ENCODE measurements around the gene ZNF219. TPM values are rescaled to one million over a fixed set of nuclear protein-coding genes. Genes with fewer than 3 reads are reported as not detected.

The ZNF219 gene
- total and polyA plus RNA-seq, 2 of the 13 experiments (the other 11 are each of a cell fraction or from before 2014, with no cell fraction given): 34.5 to 36.6 TPM

DNA sequence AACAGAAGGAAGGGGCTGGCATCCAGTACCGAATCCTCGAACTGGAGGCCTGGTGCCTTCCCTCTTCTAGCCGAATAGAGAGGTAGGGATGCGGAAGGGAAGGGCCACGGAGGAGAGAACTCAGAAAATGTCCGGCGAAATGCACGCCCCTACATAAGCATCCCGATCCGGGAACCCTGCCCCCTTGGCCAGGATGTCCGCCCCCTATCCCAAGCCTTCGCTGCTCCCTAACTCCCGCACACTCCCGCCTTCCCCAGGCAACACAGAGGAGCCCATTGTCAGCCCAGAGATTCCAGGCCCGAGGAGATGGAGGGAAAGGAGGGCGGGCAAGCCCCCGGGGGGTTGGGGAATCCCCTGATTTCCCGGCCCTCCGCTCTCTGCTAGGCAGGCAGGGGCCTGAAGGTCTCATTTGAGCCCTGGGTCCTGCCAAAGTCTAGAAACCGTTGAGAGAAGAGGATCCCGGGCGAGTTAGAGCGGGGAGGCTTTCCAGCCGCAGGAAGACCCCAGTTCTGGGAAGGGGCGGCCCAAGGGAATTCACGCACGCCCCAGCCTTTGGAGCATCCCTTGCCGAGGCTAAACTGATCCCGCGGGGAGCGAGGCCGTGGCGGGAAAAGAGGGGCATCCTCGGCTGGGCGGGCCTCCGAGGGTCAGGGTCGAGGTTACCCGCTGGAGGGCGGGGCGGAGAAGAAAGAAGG, 28.9 kb downstream of the ZNF219 start (continued):
- TF ChIP-seq HOXA3 (CRISPR knock-in tag; IDR thresholded peaks at IDR 0.05): peak; percentile 55
- TF ChIP-seq KLF6 (CRISPR knock-in tag; IDR thresholded peaks at IDR 0.05): 0 out of 2 replicates have a peak, but pooled peaks have one; percentile 9
- TF ChIP-seq, protein P1, sequence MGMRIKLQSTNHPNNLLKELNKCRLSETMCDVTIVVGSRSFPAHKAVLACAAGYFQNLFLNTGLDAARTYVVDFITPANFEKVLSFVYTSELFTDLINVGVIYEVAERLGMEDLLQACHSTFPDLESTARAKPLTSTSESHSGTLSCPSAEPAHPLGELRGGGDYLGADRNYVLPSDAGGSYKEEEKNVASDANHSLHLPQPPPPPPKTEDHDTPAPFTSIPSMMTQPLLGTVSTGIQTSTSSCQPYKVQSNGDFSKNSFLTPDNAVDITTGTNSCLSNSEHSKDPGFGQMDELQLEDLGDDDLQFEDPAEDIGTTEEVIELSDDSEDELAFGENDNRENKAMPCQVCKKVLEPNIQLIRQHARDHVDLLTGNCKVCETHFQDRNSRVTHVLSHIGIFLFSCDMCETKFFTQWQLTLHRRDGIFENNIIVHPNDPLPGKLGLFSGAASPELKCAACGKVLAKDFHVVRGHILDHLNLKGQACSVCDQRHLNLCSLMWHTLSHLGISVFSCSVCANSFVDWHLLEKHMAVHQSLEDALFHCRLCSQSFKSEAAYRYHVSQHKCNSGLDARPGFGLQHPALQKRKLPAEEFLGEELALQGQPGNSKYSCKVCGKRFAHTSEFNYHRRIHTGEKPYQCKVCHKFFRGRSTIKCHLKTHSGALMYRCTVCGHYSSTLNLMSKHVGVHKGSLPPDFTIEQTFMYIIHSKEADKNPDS (CRISPR knock-in tag; IDR thresholded peaks at IDR 0.05): 0 out of 2 replicates have a peak, but pooled peaks have one; percentile 52
- TF ChIP-seq, protein P2, sequence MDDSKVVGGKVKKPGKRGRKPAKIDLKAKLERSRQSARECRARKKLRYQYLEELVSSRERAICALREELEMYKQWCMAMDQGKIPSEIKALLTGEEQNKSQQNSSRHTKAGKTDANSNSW (CRISPR knock-in tag; IDR thresholded peaks at IDR 0.05; ENCODE audit: borderline replicate concordance): no peak
- TF ChIP-seq, protein P3, sequence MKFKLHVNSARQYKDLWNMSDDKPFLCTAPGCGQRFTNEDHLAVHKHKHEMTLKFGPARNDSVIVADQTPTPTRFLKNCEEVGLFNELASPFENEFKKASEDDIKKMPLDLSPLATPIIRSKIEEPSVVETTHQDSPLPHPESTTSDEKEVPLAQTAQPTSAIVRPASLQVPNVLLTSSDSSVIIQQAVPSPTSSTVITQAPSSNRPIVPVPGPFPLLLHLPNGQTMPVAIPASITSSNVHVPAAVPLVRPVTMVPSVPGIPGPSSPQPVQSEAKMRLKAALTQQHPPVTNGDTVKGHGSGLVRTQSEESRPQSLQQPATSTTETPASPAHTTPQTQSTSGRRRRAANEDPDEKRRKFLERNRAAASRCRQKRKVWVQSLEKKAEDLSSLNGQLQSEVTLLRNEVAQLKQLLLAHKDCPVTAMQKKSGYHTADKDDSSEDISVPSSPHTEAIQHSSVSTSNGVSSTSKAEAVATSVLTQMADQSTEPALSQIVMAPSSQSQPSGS (CRISPR knock-in tag; IDR thresholded peaks at IDR 0.05): peak; percentile 29; the same call in 1 of the 2 replicates
- TF ChIP-seq, protein P4, sequence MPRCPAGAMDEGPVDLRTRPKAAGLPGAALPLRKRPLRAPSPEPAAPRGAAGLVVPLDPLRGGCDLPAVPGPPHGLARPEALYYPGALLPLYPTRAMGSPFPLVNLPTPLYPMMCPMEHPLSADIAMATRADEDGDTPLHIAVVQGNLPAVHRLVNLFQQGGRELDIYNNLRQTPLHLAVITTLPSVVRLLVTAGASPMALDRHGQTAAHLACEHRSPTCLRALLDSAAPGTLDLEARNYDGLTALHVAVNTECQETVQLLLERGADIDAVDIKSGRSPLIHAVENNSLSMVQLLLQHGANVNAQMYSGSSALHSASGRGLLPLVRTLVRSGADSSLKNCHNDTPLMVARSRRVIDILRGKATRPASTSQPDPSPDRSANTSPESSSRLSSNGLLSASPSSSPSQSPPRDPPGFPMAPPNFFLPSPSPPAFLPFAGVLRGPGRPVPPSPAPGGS (CRISPR knock-in tag; IDR thresholded peaks at IDR 0.05): peak; percentile 92; the same call in 1 of the 2 replicates
- TF ChIP-seq MXI1 (IDR thresholded peaks at IDR 0.05; ENCODE audit: borderline replicate concordance, low read depth, low read length): no peak
- TF ChIP-seq, protein P5, sequence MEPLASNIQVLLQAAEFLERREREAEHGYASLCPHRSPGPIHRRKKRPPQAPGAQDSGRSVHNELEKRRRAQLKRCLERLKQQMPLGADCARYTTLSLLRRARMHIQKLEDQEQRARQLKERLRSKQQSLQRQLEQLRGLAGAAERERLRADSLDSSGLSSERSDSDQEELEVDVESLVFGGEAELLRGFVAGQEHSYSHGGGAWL (CRISPR knock-in tag; IDR thresholded peaks at IDR 0.05): no peak
- TF ChIP-seq, protein P6, sequence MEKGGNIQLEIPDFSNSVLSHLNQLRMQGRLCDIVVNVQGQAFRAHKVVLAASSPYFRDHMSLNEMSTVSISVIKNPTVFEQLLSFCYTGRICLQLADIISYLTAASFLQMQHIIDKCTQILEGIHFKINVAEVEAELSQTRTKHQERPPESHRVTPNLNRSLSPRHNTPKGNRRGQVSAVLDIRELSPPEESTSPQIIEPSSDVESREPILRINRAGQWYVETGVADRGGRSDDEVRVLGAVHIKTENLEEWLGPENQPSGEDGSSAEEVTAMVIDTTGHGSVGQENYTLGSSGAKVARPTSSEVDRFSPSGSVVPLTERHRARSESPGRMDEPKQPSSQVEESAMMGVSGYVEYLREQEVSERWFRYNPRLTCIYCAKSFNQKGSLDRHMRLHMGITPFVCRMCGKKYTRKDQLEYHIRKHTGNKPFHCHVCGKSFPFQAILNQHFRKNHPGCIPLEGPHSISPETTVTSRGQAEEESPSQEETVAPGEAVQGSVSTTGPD (CRISPR knock-in tag; IDR thresholded peaks at IDR 0.05): peak; percentile 28; the same call in 1 of the 2 replicates
- TF ChIP-seq DNMT3B (CRISPR knock-in tag; conservative IDR thresholded peaks at IDR 0.05): peak; percentile 87
- TF ChIP-seq, protein P7, sequence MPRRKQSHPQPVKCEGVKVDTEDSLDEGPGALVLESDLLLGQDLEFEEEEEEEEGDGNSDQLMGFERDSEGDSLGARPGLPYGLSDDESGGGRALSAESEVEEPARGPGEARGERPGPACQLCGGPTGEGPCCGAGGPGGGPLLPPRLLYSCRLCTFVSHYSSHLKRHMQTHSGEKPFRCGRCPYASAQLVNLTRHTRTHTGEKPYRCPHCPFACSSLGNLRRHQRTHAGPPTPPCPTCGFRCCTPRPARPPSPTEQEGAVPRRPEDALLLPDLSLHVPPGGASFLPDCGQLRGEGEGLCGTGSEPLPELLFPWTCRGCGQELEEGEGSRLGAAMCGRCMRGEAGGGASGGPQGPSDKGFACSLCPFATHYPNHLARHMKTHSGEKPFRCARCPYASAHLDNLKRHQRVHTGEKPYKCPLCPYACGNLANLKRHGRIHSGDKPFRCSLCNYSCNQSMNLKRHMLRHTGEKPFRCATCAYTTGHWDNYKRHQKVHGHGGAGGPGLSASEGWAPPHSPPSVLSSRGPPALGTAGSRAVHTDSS (CRISPR knock-in tag; conservative IDR thresholded peaks at IDR 0.05): no peak
- TF ChIP-seq, protein P8, sequence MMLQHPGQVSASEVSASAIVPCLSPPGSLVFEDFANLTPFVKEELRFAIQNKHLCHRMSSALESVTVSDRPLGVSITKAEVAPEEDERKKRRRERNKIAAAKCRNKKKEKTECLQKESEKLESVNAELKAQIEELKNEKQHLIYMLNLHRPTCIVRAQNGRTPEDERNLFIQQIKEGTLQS (CRISPR knock-in tag; IDR thresholded peaks at IDR 0.05): no peak
- TF ChIP-seq ZFP62 (CRISPR knock-in tag; IDR thresholded peaks at IDR 0.05): no peak
- TF ChIP-seq PRPF4 (IDR thresholded peaks at IDR 0.05; ENCODE audit: low read depth, low read length, poor library complexity, severe bottlenecking): no peak
- no peak for TF ChIP-seq ZEB1 (IDR thresholded peaks at IDR 0.05; ENCODE audit: insufficient replicate concordance, low read depth)
- no peak for TF ChIP-seq ZIK1 (CRISPR knock-in tag; IDR thresholded peaks at IDR 0.05; ENCODE audit: borderline replicate concordance, low read depth)

Measured in HepG2 (cell line).